Hematopoietic multipotent progenitor cell treated with erythropoietin and hydrocortisone succinate and interleukin-3 and kit ligand, for 6 days (in vitro differentiated cells): Measurements from ENCODE around the gene THRB.
"Not testable (repeated sequence)": the region's sequence is repeated elsewhere in the genome, so short reads cannot be mapped to it uniquely, and the experiment has no call there.

ENCODE experiments used
- DNase-seq: peaks from one replicate; pipeline ENCODE4 v3.0.0-alpha.2; 2015

Gene THRB

GRCh38 chr3:24133942-24134341, 360.7 kb downstream of the THRB start:
- DNase-seq = no peak

- DNase-seq = no peak
These were observed 361.2 kb downstream of the THRB start for GRCh38 chr3:24133436-24133835.

- DNase-seq = no peak
These were observed 365.1 kb downstream of the THRB start for GRCh38 chr3:24129549-24129948.

- DNase-seq = peak; percentile 11
These were observed 366.2 kb downstream of the THRB start for GRCh38 chr3:24128199-24129005.

GRCh38 chr3:24123596-24123995, 371.1 kb downstream of the THRB start:
- no peak for DNase-seq

GRCh38 chr3:24120434-24120833, 374.2 kb downstream of the THRB start:
- no peak for DNase-seq

- DNase-seq = no peak
These were observed 375.3 kb downstream of the THRB start for GRCh38 chr3:24119321-24119751.

GRCh38 chr3:24117508-24117907, 377.1 kb downstream of the THRB start:
- DNase-seq = no peak

GRCh38 chr3:24111711-24112110, 382.9 kb downstream of the THRB start:
- DNase-seq = no peak

- DNase-seq = no peak
These were observed 384.6 kb downstream of the THRB start for GRCh38 chr3:24110051-24110450.

GRCh38 chr3:24101676-24102168, 392.9 kb downstream of the THRB start:
- no peak for DNase-seq

GRCh38 chr3:24100696-24101402, 393.8 kb downstream of the THRB start:
- DNase-seq = no peak

- DNase-seq = no peak
These were observed 397.9 kb downstream of the THRB start for GRCh38 chr3:24096695-24097290.

GRCh38 chr3:24096271-24096670, 398.4 kb downstream of the THRB start:
- DNase-seq = no peak

GRCh38 chr3:24094818-24095217, 399.8 kb downstream of the THRB start:
- DNase-seq = not testable (repeated sequence)

GRCh38 chr3:24088782-24089181, 405.9 kb downstream of the THRB start:
- DNase-seq = peak; percentile 64

- DNase-seq = no peak
These were observed 407.2 kb downstream of the THRB start for GRCh38 chr3:24087469-24087868.

- no peak for DNase-seq
These were observed 407.8 kb downstream of the THRB start for GRCh38 chr3:24086617-24087404.

- DNase-seq = no peak
These were observed 408.4 kb downstream of the THRB start for GRCh38 chr3:24086206-24086605.

GRCh38 chr3:24072193-24072592, 422.5 kb downstream of the THRB start:
- DNase-seq = no peak

GRCh38 chr3:24069045-24069444, 425.6 kb downstream of the THRB start:
- DNase-seq = peak; percentile 51

GRCh38 chr3:24067483-24067882, 427.2 kb downstream of the THRB start:
- DNase-seq = peak; percentile 56
